ENCODE data around the gene COMMD3. TPM values are rescaled to one million over a fixed set of nuclear protein-coding genes. Genes with fewer than 3 reads are reported as not detected.

The COMMD3 gene
- total RNA-seq, 3 donors from 2014 or later: 49.3 to 56.4 (median 51.0) TPM

DNA sequence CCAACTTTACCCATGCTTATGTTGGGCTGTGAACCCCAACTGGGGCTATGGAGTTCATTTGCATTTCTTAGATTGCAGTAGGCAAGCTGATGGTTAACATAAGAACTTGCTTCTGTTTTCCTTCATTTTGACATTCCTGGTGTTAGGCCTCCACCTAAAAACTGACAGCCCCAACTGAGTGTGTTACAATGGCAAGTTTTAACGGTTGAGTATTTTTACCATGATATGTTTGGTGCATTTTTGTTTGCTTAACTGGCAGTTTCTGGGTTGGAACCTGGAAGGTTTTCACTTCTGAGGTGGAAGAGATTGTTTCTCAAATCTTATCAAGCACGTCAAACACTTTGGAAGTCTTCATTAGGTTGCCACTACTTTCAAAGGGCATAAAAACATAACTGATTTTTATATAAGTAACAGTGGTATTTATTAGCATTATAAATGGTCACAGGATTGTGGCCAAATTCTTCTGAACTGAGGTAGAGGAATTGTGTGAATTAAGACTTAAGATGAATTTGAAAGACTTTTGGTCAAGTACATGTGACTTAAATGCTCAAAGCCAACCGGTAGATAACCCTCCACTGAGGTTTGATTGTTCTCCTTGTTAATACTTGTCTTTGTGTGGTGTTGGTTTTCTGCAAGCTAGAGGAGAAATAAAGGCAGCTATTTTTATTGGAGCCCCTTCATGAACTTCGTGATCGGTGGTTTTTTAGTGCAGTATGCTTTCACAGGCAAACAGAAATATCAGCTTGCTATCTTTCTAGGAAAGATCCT, 7.5 kb downstream of the COMMD3 start:
- Mint-ChIP-seq H3K36me3 (ENCODE audit: insufficient read depth) (peaks cover 8% of the 10 kb centered on the region), H3K27me3 (ENCODE audit: low read depth) (peaks cover 27% of the 10 kb centered on the region), H3K4me3 (peak overlapping the region; percentile 90), H3K9me3 (no peaks in the 10 kb centered on the region), H3K4me1 (ENCODE audit: low read depth) (peaks cover 41% of the 10 kb centered on the region)
- ATAC-seq (no peak), DNase-seq (no peak)

- Mint-ChIP-seq H3K36me3 (ENCODE audit: insufficient read depth) (peaks cover 12% of the 10 kb centered on the region), H3K27me3 (ENCODE audit: low read depth) (peaks cover 27% of the 10 kb centered on the region), H3K4me3 (peak overlapping the region; percentile 90), H3K4me1 (ENCODE audit: low read depth) (peaks cover 39% of the 10 kb centered on the region), H3K9me3 (no peaks in the 10 kb centered on the region)
- no peak for ATAC-seq
- no peak for DNase-seq
Observed at GRCh38 chr10:22324413-22324812, 8.2 kb downstream of the COMMD3 start.

DNA sequence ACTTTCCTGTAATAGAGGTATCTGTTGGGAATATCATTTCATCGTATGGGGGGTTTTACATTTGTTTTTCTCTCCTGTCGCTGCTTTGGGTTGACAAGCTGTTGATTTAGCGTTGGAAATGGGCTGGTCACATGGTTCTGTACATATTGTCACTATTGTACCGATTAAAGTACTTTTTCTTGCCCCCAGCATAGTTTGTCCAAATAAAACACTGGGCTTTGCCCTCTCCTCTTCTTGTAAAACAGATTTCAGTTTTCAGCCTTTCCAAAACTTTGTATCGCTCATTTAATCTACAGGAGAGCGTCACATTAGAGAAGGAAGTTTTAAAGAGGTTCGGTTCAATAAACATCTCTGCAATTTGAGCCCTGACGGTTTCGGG, 8.7 kb downstream of the COMMD3 start:
- peak overlapping the region; percentile 90 for H3K4me3 Mint-ChIP-seq
- ATAC-seq (no peak), DNase-seq (no peak)
- H3K36me3 Mint-ChIP-seq (ENCODE audit: insufficient read depth): peaks cover 17% of the 10 kb centered on the region
- H3K9me3 Mint-ChIP-seq: no peaks in the 10 kb centered on the region
- peaks cover 36% of the 10 kb centered on the region for H3K4me1 Mint-ChIP-seq (ENCODE audit: low read depth)
- H3K27me3 Mint-ChIP-seq (ENCODE audit: low read depth): peaks cover 31% of the 10 kb centered on the region

GRCh38 chr10:22325272-22326144, 9.3 kb downstream of the COMMD3 start:
- Mint-ChIP-seq H3K4me1 (ENCODE audit: low read depth) (peaks cover 32% of the 10 kb centered on the region), H3K4me3 (peak overlapping the region; percentile 90), H3K27me3 (ENCODE audit: low read depth) (peaks cover 31% of the 10 kb centered on the region), H3K36me3 (ENCODE audit: insufficient read depth) (peaks cover 18% of the 10 kb centered on the region), H3K9me3 (no peaks in the 10 kb centered on the region)
- peak; percentile 60 for DNase-seq
- peak; percentile 16 to 42 for ATAC-seq

- H3K4me3 Mint-ChIP-seq: peak overlapping the region; percentile 74
- H3K27me3 Mint-ChIP-seq (ENCODE audit: low read depth): peaks cover 31% of the 10 kb centered on the region
- peaks cover 18% of the 10 kb centered on the region for H3K36me3 Mint-ChIP-seq (ENCODE audit: insufficient read depth)
- H3K9me3 Mint-ChIP-seq: no peaks in the 10 kb centered on the region
- peaks cover 34% of the 10 kb centered on the region for H3K4me1 Mint-ChIP-seq (ENCODE audit: low read depth)
- ATAC-seq: no peak
- no peak for DNase-seq
Observed at GRCh38 chr10:22326145-22326702, 10.0 kb downstream of the COMMD3 start.

GRCh38 chr10:22329150-22329549, 13.0 kb downstream of the COMMD3 start:
- DNase-seq (no peak), ATAC-seq (no peak)
- Mint-ChIP-seq H3K4me3 (no peak overlapping the region), H3K27me3 (ENCODE audit: low read depth) (peaks cover 29% of the 10 kb centered on the region), H3K4me1 (ENCODE audit: low read depth) (peaks cover 42% of the 10 kb centered on the region), H3K9me3 (peaks cover 5% of the 10 kb centered on the region), H3K36me3 (ENCODE audit: insufficient read depth) (peaks cover 19% of the 10 kb centered on the region)

GRCh38 chr10:22332116-22332692, 16.0 kb downstream of the COMMD3 start:
- ATAC-seq: no peak

DNA sequence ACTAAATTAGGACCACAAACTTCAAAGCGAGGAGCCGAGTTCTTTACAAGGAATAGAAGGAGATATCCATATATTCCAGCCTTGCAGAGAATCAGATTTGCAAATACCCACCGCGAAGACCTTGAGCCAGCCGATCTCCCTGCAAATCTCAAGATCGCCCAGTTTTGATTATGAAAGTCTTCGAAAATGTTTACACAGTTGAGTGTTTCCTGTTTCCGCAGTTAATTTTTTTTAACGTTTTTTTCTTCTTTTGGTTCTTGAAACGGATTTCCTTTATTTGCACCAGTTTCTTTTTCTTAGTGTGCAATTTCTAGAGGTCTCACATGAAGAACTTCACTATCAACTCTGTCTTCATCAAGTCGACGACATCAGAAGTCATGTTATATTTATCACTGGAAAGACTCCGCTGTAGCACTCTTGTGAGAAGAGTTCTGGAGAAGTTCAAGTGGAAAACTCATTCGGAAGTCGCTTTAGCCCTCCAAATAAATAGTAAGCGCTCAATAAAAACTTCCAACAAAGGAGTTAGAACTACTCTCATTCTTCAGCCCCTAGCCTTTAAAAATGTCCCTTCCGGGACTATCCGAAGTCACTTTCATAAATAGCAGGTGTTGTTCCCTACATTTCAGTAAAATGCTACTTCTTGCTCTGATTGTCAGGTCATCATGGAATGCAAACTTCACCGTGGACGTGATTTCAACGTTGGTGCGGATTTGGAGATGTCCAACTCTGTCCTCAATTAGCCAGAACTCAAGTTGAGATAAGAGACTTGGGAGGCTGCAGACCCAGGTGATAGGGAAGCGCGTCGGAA, 17.2 kb downstream of the COMMD3 start:
- H3K36me3 Mint-ChIP-seq (ENCODE audit: insufficient read depth): peaks cover 11% of the 10 kb centered on the region
- ATAC-seq (no peak), DNase-seq (no peak)
- peaks cover 34% of the 10 kb centered on the region for H3K4me1 Mint-ChIP-seq (ENCODE audit: low read depth)
- H3K27me3 Mint-ChIP-seq (ENCODE audit: low read depth): peaks cover 39% of the 10 kb centered on the region
- H3K4me3 Mint-ChIP-seq: peak overlapping the region; percentile 75
- peaks cover 5% of the 10 kb centered on the region for H3K9me3 Mint-ChIP-seq

More at GRCh38 chr10:22332116-22332692, 16.0 kb downstream of the COMMD3 start:
- no peak for DNase-seq
- peaks cover 5% of the 10 kb centered on the region for H3K9me3 Mint-ChIP-seq
- H3K27me3 Mint-ChIP-seq (ENCODE audit: low read depth): peaks cover 33% of the 10 kb centered on the region
- H3K36me3 Mint-ChIP-seq (ENCODE audit: insufficient read depth): peaks cover 14% of the 10 kb centered on the region
- H3K4me3 Mint-ChIP-seq: no peak overlapping the region
- peaks cover 33% of the 10 kb centered on the region for H3K4me1 Mint-ChIP-seq (ENCODE audit: low read depth)

GRCh38 chr10:22333975-22334282, 17.7 kb downstream of the COMMD3 start:
- ATAC-seq (no peak), DNase-seq (no peak)
- Mint-ChIP-seq H3K27me3 (ENCODE audit: low read depth) (peaks cover 44% of the 10 kb centered on the region), H3K36me3 (ENCODE audit: insufficient read depth) (peaks cover 11% of the 10 kb centered on the region), H3K4me1 (ENCODE audit: low read depth) (peaks cover 34% of the 10 kb centered on the region), H3K4me3 (peak overlapping the region; percentile 75), H3K9me3 (peaks cover 5% of the 10 kb centered on the region)

DNA sequence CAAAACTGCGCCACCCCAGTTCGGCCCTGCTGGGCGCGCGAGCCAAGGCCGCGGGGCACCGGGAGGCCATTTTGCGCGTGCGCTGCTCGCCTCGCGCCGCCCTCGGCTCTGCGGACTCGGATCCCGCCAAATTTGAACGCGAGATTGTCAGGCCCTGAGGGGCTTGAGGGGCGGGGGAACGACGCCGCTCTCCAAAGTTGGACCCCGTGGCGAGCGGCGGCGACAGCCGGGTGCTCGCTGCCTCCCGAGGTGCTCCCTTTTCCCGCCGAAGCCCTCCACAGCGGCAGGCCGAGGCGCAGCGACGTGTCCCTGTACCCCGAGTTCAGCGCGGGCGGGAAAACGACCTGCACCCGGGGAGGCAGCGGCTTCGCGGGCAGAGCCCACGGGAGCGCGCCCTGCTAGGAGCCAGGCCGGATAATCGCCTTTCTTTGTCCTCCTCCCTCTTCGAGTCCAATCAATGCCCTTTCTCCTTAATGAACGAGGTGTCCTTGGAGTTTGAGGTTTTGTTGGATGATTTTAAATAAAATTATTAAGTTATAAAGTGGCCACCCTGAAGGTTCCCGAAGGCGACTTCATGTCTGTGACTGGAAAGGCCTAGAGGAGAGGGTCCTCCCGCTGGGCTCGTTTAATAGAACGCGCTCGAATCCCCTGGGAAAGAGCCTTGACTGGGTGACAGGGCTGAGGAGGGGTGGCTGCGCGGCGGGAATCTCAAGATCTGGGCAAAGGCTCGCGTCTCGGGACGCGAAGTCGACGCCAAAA, 18.4 kb downstream of the COMMD3 start:
- Mint-ChIP-seq H3K4me1 (ENCODE audit: low read depth) (peaks cover 36% of the 10 kb centered on the region), H3K27me3 (ENCODE audit: low read depth) (peaks cover 50% of the 10 kb centered on the region), H3K9me3 (peaks cover 5% of the 10 kb centered on the region), H3K36me3 (ENCODE audit: insufficient read depth) (peaks cover 5% of the 10 kb centered on the region), H3K4me3 (peak overlapping the region; percentile 78)
- no peak for DNase-seq
- ATAC-seq: peak; percentile 3 to 6

DNA sequence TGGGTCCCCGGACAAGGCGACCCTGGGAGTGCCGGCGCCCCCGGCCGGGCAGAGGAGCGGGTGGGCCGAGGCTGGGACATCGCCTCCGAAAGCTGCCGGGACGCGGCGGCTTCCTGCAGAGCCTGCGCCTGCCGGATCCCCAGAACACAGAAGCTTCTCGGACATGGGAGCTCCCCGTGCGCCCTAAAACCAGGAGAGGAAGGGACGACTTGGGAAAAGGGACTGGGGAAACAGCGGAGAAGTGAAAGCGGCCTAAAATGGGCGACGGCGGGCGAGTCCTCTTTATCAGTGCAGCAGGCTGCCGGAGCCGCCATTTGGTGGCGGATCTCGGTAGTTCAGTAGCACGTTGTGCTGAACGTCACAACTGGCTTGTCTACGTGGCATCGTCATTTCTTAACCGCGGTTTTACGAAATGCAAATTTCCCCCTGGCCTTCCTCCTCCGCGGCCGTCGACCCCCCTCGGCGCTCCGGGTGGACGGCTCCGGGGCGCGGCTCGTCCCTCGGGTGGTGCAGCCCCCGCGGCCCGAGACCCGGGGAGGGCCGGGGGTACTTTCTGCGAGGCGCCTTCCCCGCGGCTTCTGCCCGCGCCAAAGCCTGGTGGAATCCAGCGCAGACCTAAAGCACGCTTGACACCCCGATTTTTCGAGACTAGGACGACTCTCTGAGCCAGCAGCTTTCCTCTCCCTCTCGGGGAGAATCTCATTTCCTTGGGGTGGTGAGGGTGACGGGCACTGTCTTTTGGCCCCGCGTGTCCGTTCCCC, 19.2 kb downstream of the COMMD3 start:
- DNase-seq (peak; percentile 58), ATAC-seq (peak; percentile 77 to 81)
- Mint-ChIP-seq H3K4me1 (ENCODE audit: low read depth) (peaks cover 43% of the 10 kb centered on the region), H3K36me3 (ENCODE audit: insufficient read depth) (peaks cover 1% of the 10 kb centered on the region), H3K27me3 (ENCODE audit: low read depth) (peaks cover 55% of the 10 kb centered on the region), H3K9me3 (peaks cover 5% of the 10 kb centered on the region), H3K4me3 (peak overlapping the region; percentile 78)

GRCh38 chr10:22338185-22338900, 22.2 kb downstream of the COMMD3 start:
- DNase-seq (no peak), ATAC-seq (no peak)
- Mint-ChIP-seq H3K9me3 (peaks cover 5% of the 10 kb centered on the region), H3K36me3 (ENCODE audit: insufficient read depth) (peaks cover 1% of the 10 kb centered on the region), H3K27me3 (ENCODE audit: low read depth) (peaks cover 64% of the 10 kb centered on the region), H3K4me1 (ENCODE audit: low read depth) (peaks cover 31% of the 10 kb centered on the region), H3K4me3 (peak overlapping the region; percentile 21)
